CD4-positive, alpha-beta memory T cell (primary cell): Measurements from ENCODE around the gene NPBWR2. TPM values are rescaled to one million over a fixed set of nuclear protein-coding genes. Genes with fewer than 3 reads are reported as not detected.

Source experiments
- CTCF ChIA-PET: fragments of 350-600 bp; sonication (Branson Sonifier 250); formaldehyde crosslinking; loops from one replicate; lab custom pipeline; 2021; ENCODE audit warnings: inconsistent platforms; ENCODE audit not compliant: partially characterized antibody; lab: Charles Lee
- POLR2A ChIA-PET: fragments of 350-600 bp; sonication (Branson Sonifier 250); formaldehyde crosslinking; loops from one replicate; lab custom pipeline; 2021; ENCODE audit not compliant: partially characterized antibody; lab: Charles Lee
- DNase-seq, 5 donors: peaks; one replicate each; pipeline versions ENCODE4 v3.0.0 to v3.0.0-alpha.2; 2020 to 2022; ENCODE audit warnings: mixed read lengths in 1 of 5
- H3K27ac ChIP-seq: one replicate; pipeline ENCODE4 v1.7.0; 2013; ENCODE audit warnings: low read depth, low read length
- H3K27me3 ChIP-seq: 2 replicates; pipeline ENCODE4 v1.7.0; 2013; ENCODE audit warnings: mild to moderate bottlenecking, low read length, moderate library complexity; ENCODE audit not compliant: insufficient read depth
- H3K36me3 ChIP-seq: 2 replicates; pipeline ENCODE4 v1.7.0; 2013; ENCODE audit warnings: mild to moderate bottlenecking, low read length, moderate library complexity; ENCODE audit not compliant: insufficient read depth
- H3K4me1 ChIP-seq: 2 replicates; pipeline ENCODE4 v1.7.0; 2013; ENCODE audit warnings: mild to moderate bottlenecking, low read length, moderate library complexity; ENCODE audit not compliant: insufficient read depth
- H3K4me3 ChIP-seq, 2 donors: one replicate each; pipeline ENCODE4 v1.7.0; 2013; ENCODE audit warnings: low read length in 2 of 2, mild to moderate bottlenecking in 1 of 2
- H3K9me3 ChIP-seq, 2 donors: one replicate each; pipeline ENCODE4 v1.7.0; 2013; ENCODE audit warnings: low read length in 2 of 2, control low read depth in 1 of 2; ENCODE audit not compliant: control insufficient read depth in 1 of 2
- H3K27ac Mint-ChIP-seq, 7 donors: one replicate each; pipeline ENCODE4 v1.8.0; 2020 to 2021; ENCODE audit warnings: mixed read lengths in 7 of 7, mild to moderate bottlenecking in 6 of 7, inconsistent platforms in 3 of 7, moderate library complexity in 3 of 7
- H3K27me3 Mint-ChIP-seq, 2 donors: one replicate each; pipeline ENCODE4 v1.8.0; 2020 to 2021; ENCODE audit warnings: mixed read lengths in 2 of 2
- H3K36me3 Mint-ChIP-seq, 2 donors: one replicate each; pipeline ENCODE4 v1.8.0; 2020 to 2021; ENCODE audit warnings: mixed read lengths in 2 of 2, inconsistent platforms in 1 of 2, mild to moderate bottlenecking in 1 of 2
- H3K4me1 Mint-ChIP-seq, 4 donors: one replicate each; pipeline ENCODE4 v1.8.0; 2020 to 2021; ENCODE audit warnings: mixed read lengths in 4 of 4, mild to moderate bottlenecking in 1 of 4
- H3K4me3 Mint-ChIP-seq, 8 donors: one replicate each; pipeline ENCODE4 v1.8.0; 2020 to 2021; ENCODE audit warnings: mixed read lengths in 8 of 8, mild to moderate bottlenecking in 7 of 8, moderate library complexity in 6 of 8, inconsistent platforms in 3 of 8
- H3K9me3 Mint-ChIP-seq, 8 donors: one replicate each; pipeline ENCODE4 v1.8.0; 2020 to 2021; ENCODE audit warnings: mixed read lengths in 8 of 8, mild to moderate bottlenecking in 5 of 8, inconsistent platforms in 3 of 8, moderate library complexity in 1 of 8
- intact Hi-C: fragments of 100-400 bp; cut with micrococcal nuclease; formaldehyde crosslinking; loops from one replicate; pipeline ENCODE4 v1.15.1; 2023
- polyA plus RNA-seq, 2 donors: library from polyadenylated mRNA; unstranded; fragments of 300-500 nt; fragmentation: Illumina TruSeq; gene quantifications; one replicate each; pipeline ENCODE4 v1.2.3, GENCODE V29; 2021
- total RNA-seq, 2 experiments: library from RNA; stranded (reverse); gene quantifications; one replicate each; pipeline ENCODE4 v1.2.3, GENCODE V29; 2021

The NPBWR2 gene
- total and polyA plus RNA-seq, 4 experiments from 2014 or later, result not detected

- intact Hi-C loops, result loop anchor here (2.0 kb wide), 1 partner anchor 175 kb away; the partner anchor contains the start of gene PCMTD2
- peaks cover 10 to 61% (median 34%) of the 10 kb centered on the region in 4 donors for H3K4me1 Mint-ChIP-seq
Observed at GRCh38 chr20:64079273-64080012, 27.9 kb downstream of the NPBWR2 start, which contains the start of gene RGS19. Gene RGS19 (minus strand): TSS chr20:64079518. CDS start chr20:64076886, 2,632 bp downstream.

GRCh38 chr20:64078934-64079272 is 28.5 kb downstream of the NPBWR2 start:
- H3K4me3 ChIP-seq, result peak overlapping the region; percentile 73 to 97
- H3K9me3 ChIP-seq, result no peaks in the 10 kb centered on the region
- H3K4me3 Mint-ChIP-seq, result peak overlapping the region; percentile 86 to 95 (median 90)
- H3K27ac ChIP-seq, result peak overlapping the region; percentile 74
- peaks cover 43% of the 10 kb centered on the region for H3K4me1 ChIP-seq
- peaks cover 17% of the 10 kb centered on the region for H3K36me3 ChIP-seq
- ChIA-PET CTCF (interaction anchor here (0.7 to 2.2 kb wide), 7 partner anchors 9 to 177 kb away, joined by 3 to 7 read pairs (median 4); no protein-coding TSS in a partner anchor), POLR2A (interaction anchor here (0.9 to 3.5 kb wide), 15 partner anchors 9 to 1074 kb away, joined by 3 to 29 read pairs (median 7); partner anchors contain the start of genes LIME1, PCMTD2, PPDPF and PRPF6)
- H3K36me3 Mint-ChIP-seq, result peaks cover 0 to 23% of the 10 kb centered on the region in 2 donors
- H3K27ac Mint-ChIP-seq, result peak overlapping the region; percentile 69 to 93 (median 85)
- H3K27me3 ChIP-seq, result no peaks in the 10 kb centered on the region
- H3K27me3 Mint-ChIP-seq, result no peaks in the 10 kb centered on the region
- no peaks in the 10 kb centered on the region for H3K9me3 Mint-ChIP-seq
- DNase-seq, result no peak
- intact Hi-C loops, result loop anchor here (1.0 to 2.0 kb wide), 2 partner anchors 16 to 176 kb away; partner anchors contain the start of genes PCMTD2 and TCEA2
- peaks cover 7 to 57% (median 31%) of the 10 kb centered on the region in 4 donors for H3K4me1 Mint-ChIP-seq

More at GRCh38 chr20:64079273-64080012, 27.9 kb downstream of the NPBWR2 start, which contains the start of gene RGS19:
- Mint-ChIP-seq H3K4me3 (peak within 1 kb of the TSS; percentile 86 to 95 (median 90)), H3K9me3 (no peaks in the 10 kb centered on the region), H3K36me3 (peaks cover 0 to 19% of the 10 kb centered on the region in 2 donors), H3K27ac (peak within 1 kb of the TSS; percentile 83 to 93 (median 92)), H3K27me3 (no peaks in the 10 kb centered on the region)
- POLR2A ChIA-PET, result interaction anchor here (0.9 to 3.5 kb wide), 15 partner anchors 9 to 1075 kb away, joined by 3 to 29 read pairs (median 7); partner anchors contain the start of genes LIME1, PCMTD2, PPDPF and PRPF6
- Histone ChIP-seq H3K9me3 (no peaks in the 10 kb centered on the region), H3K4me1 (peaks cover 47% of the 10 kb centered on the region), H3K27me3 (no peaks in the 10 kb centered on the region), H3K4me3 (peak within 1 kb of the TSS; percentile 73 to 97), H3K27ac (peak within 1 kb of the TSS; percentile 74), H3K36me3 (peaks cover 13% of the 10 kb centered on the region)
- peak; percentile 64 to 80 (median 67) for DNase-seq
- CTCF ChIA-PET, result interaction anchor here (0.7 to 2.2 kb wide), 7 partner anchors 10 to 177 kb away, joined by 3 to 7 read pairs (median 4); no protein-coding TSS in a partner anchor

- POLR2A ChIA-PET, result interaction anchor here (0.6 to 3.5 kb wide), 13 partner anchors 10 to 1098 kb away, joined by 3 to 29 read pairs (median 12); partner anchors contain the start of genes LIME1, PCMTD2, PPDPF and PRPF6
- Histone ChIP-seq H3K27me3 (no peaks in the 10 kb centered on the region), H3K36me3 (peaks cover 25% of the 10 kb centered on the region), H3K9me3 (no peaks in the 10 kb centered on the region), H3K4me3 (peak overlapping the region; percentile 73 to 97), H3K4me1 (peaks cover 38% of the 10 kb centered on the region), H3K27ac (peak overlapping the region; percentile 74)
- Mint-ChIP-seq H3K9me3 (no peaks in the 10 kb centered on the region), H3K4me1 (peaks cover 6 to 54% (median 29%) of the 10 kb centered on the region in 4 donors), H3K4me3 (peak overlapping the region; percentile 86 to 95 (median 90)), H3K27me3 (no peaks in the 10 kb centered on the region), H3K36me3 (peaks cover 0 to 26% of the 10 kb centered on the region in 2 donors), H3K27ac (peak overlapping the region; percentile 69 to 92 (median 90))
- intact Hi-C loops, result loop anchor here (1.0 to 2.0 kb wide), 2 partner anchors 15 to 177 kb away; partner anchors contain the start of genes PCMTD2 and TCEA2
- CTCF ChIA-PET, result interaction anchor here (0.9 to 4.0 kb wide), 6 partner anchors 8 to 98 kb away, joined by 3 to 22 read pairs (median 4); partner anchors contain the start of gene SAMD10
- DNase-seq, result peak; percentile 68 to 83 (median 71)
Observed at GRCh38 chr20:64077876-64078551, 29.4 kb downstream of the NPBWR2 start.

GRCh38 chr20:64077541-64077875 is 29.9 kb downstream of the NPBWR2 start:
- DNase-seq, result no peak
- H3K27ac ChIP-seq, result peak overlapping the region; percentile 74
- Mint-ChIP-seq H3K27me3 (no peaks in the 10 kb centered on the region), H3K4me3 (peak overlapping the region; percentile 86 to 95 (median 90)), H3K4me1 (peaks cover 6 to 49% (median 28%) of the 10 kb centered on the region in 4 donors), H3K36me3 (peaks cover 0 to 28% of the 10 kb centered on the region in 2 donors), H3K9me3 (no peaks in the 10 kb centered on the region), H3K27ac (peak overlapping the region; percentile 69 to 94 (median 90))
- CTCF ChIA-PET, result interaction anchor here (0.9 to 4.0 kb wide), 5 partner anchors 8 to 98 kb away, joined by 3 to 22 read pairs (median 5); partner anchors contain the start of gene SAMD10
- H3K36me3 ChIP-seq, result peaks cover 29% of the 10 kb centered on the region
- H3K4me3 ChIP-seq, result peak overlapping the region; percentile 73 to 97
- no peaks in the 10 kb centered on the region for H3K27me3 ChIP-seq
- POLR2A ChIA-PET, result interaction anchor here (0.7 to 3.5 kb wide), 11 partner anchors 9 to 557 kb away, joined by 3 to 29 read pairs (median 12); partner anchors contain the start of genes LIME1, PCMTD2, PPDPF and PRPF6
- H3K9me3 ChIP-seq, result no peaks in the 10 kb centered on the region
- peaks cover 33% of the 10 kb centered on the region for H3K4me1 ChIP-seq
- intact Hi-C loops, result no loop called here

GRCh38 chr20:64077094-64077493 is 30.3 kb downstream of the NPBWR2 start:
- H3K27me3 Mint-ChIP-seq, result no peaks in the 10 kb centered on the region
- Histone ChIP-seq H3K4me3 (peak overlapping the region; percentile 73 to 97), H3K9me3 (no peaks in the 10 kb centered on the region), H3K36me3 (peaks cover 29% of the 10 kb centered on the region), H3K27me3 (no peaks in the 10 kb centered on the region), H3K4me1 (peaks cover 29% of the 10 kb centered on the region), H3K27ac (peak overlapping the region; percentile 74)
- H3K9me3 Mint-ChIP-seq, result no peaks in the 10 kb centered on the region
- peak in 1 of 5 donors; percentile 51 for DNase-seq
- CTCF ChIA-PET, result interaction anchor here (1.1 to 4.0 kb wide), 3 partner anchors 20 to 44 kb away, joined by 3 to 22 read pairs (median 5); no protein-coding TSS in a partner anchor
- peaks cover 0 to 31% of the 10 kb centered on the region in 2 donors for H3K36me3 Mint-ChIP-seq
- H3K27ac Mint-ChIP-seq, result peak overlapping the region in 6 of 7 donors; percentile 42 to 94 (median 73)
- POLR2A ChIA-PET, result interaction anchor here (0.6 to 3.5 kb wide), 8 partner anchors 9 to 210 kb away, joined by 3 to 29 read pairs (median 14); partner anchors contain the start of genes PRPF6, SAMD10 and TCEA2
- peaks cover 5 to 45% (median 26%) of the 10 kb centered on the region in 4 donors for H3K4me1 Mint-ChIP-seq
- H3K4me3 Mint-ChIP-seq, result peak overlapping the region; percentile 86 to 95 (median 90)
- intact Hi-C loops, result no loop called here
